8988T (cell line): ENCODE data around the gene PRKG1.
"Not testable (repeated sequence)": the region's sequence is repeated elsewhere in the genome, so short reads cannot be mapped to it uniquely, and the experiment has no call there.

Experiments
- DNase-seq: peaks from one replicate; pipeline ENCODE4 v3.0.0; 2011

Gene PRKG1

GRCh38 chr10:52039002-52039793, 964.9 kb downstream of the PRKG1 start:
- not testable (repeated sequence) for DNase-seq

DNA sequence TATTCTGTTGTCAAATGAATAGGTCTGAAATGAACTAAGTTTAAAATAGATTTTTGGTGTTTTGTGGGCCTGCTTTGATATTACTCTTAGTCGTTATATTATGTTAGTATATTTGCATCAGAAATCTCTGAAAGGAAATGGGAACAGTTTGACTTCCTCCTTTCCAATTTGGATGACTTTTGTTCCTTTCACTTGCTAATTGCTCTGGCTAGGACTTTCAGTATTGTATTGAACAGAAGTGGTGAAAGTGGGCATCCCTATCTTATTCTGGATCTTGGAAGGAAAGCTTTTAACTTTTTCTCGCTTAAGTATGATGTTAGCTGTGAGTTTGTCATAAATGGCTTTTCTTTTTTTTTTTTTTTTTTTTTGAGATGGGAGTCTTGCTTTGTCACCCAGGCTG, 966.2 kb downstream of the PRKG1 start:
- no peak for DNase-seq

DNA sequence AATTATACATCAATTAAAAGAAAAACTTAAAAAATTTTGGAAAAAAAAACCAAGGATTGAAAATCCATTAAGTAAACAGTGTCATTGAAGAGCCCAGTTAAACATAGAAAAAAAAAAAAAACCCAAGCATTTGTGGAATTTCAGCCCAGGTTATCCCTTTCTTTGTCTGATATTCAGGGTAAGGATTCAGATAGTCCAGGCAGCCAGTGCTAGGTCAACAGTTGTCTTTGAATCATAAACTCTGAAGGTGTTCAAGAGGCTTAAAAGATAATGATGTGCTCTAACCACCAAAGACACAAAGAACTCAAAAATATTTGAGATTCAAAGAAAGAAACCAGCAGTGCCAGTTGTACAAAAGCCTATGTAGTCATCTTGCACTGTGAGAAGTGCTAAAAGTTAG, 969.5 kb downstream of the PRKG1 start:
- DNase-seq = no peak

DNA sequence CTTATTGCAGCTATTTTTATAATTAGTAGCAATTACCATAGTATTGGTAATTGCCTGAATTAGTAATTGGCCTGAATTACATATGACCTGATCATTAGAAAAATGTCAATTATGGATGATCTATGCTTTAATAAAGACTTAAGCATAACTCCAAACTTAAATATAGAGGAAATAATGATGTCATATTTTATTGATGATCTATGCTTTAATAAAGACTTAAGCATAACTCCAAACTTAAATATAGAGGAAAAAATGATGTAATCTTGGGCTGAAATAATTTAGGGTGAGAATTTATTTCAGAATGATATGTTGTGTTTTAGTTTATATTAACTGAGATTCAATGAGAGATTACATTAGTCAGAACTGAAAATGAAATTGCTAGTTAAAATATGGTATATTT, 973.8 kb downstream of the PRKG1 start:
- DNase-seq = no peak

DNA sequence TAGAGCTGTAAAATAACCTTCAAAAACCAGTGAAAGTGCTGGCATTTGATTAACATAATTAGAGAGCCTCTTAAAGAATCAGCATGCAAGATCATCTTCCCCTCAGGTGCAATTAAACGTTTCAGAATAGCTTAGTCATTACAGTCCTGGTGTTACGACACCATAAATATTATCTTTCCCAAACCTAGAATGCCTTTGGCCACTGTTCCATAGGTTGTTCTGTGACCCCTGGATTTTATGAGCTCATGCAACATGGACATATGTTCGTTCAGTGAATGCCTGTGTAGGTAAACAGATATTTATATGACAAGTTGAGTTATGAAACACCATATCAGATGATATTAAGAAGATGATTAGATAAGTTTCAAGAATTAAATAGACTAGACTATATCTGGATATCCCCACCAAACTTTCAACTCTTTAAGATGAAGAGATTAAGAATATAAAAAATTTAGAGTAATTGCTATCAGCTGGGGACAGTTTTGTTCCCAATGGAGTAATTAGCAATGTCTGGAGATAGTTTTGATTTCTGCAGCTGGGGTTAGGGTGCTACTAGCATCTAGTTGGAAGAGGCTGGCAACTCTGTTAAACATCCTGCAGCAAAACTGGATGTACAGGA, 976.3 kb downstream of the PRKG1 start:
- DNase-seq = no peak

DNA sequence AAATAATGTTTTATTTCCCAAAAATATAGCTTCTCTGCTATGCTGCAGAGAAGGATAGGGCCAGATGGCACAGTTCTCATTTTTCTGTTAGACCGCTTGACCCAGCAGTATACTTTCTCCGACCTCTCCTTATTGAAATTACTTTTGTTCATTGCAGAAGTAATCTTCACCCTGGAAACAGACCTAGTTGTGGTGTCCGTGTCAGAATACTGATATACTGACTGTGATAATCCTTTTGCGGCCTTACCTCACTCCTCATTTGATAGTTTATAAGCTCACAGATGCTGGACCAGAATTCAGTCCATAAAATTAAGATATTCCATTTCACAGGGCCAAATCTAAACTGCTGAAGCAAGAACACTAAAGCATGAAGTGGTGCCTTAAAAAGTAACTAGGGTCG, 979.2 kb downstream of the PRKG1 start:
- no peak for DNase-seq

DNA sequence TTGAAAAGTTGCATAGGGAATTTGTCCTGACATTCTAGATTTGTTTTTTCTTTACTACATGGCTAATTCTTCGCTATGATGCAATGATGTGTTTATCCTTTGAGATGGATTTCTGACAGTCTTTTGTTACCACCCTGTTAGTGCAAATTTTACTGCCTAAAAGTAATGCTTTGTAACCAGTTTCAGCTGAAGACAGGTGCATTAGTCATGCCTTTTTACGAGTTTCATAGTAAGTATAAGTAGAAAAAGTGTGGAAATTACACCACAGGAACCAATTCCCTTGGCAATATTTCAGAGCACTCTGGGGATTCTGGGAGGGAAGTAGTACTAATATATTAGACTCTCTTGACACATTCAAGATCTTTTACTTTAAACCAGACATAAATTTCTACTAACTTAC, 982.0 kb downstream of the PRKG1 start:
- DNase-seq = no peak

DNA sequence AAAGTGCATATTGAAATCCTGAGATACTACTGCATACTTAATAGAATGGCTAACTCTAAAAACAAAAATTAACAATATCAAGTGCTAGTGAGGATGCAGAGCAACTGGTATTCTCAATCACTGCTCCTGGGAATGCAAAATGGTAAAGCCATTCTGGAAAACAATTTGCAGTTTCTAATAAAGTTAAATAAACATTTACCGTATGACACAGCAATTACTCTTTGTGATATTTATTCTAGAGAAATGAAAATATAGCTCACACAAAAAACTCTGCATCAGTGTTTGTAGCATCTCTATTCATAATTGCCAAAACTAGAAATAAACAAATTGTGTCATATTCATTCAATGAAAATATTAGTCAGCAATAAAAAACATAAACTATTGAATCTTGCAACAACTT, 984.8 kb downstream of the PRKG1 start:
- DNase-seq = no peak

- DNase-seq = no peak
These were observed 988.9 kb downstream of the PRKG1 start for GRCh38 chr10:52063159-52063558.

DNA sequence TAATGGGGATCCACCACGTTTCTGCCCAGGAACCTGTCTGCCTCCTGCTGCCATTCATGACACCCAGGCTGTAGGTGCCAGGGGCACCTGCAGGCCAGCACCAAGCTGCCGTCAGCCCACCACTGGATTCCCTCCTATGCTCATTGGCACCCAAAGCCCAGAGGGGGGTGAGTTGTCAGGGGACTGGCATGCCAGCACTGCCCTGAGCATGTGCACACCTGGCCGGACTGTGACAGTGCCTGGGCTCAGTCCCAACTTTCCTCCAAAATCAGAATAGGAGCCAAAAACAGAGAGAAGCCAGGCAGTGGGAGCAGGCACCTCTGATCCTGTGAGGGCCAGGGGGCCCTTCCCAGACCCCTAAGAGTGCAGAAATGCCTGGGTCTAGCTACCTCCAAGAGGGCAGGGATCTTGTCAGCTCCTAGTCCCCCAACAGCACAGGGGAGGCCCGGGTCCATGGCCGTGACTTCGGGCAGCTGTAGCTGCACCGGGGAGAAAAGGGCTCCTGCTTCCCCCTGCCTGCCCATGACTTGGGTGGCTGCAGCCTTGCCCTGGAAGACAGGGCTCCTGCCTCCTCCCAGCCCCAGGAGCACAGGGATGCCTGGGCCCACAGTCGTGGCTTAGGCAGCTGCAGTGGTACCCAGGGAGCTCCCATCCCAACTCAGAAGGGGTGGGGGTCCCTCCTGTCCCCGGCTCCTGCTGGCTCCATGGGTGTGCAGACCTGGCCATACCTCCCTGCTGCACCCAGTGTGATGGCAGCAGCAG, 990.0 kb downstream of the PRKG1 start:
- DNase-seq = no peak

DNA sequence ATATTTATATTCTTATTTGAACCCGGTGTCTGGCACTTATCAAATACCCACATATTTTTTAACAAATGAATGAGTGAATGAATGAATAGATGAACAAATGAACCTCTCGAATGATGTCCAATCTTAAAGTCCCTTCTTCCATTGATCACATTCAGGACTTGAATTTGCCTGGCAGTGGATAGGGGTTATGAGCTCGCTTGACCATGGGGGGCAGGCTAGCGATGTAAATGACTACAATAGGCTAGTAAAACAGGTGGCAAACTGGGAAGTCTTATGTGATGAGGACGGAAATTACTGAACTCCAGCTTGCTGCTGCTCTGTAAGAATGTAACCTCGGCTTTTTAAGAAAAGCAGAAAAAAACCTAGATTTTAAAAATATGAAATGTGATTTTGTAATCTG, 992.1 kb downstream of the PRKG1 start:
- peak; percentile 15 for DNase-seq

DNA sequence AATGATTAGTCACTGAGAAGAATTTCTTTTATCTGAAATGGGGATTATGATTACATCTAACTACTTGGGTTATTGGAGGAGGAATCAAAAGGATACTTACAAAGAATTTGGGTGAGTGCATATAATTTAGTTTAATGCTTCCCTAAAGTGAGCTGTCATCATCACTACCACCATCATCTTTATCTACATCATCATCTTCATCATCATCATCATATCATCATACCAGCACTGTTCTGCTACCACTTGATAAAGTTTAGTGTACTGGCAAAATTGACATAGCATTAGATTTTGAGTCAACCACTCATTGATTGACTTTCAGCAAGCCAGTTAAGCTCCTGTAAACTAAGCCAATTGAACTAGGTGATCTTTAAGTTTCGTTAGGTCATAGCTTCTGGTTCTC, 994.2 kb downstream of the PRKG1 start:
- DNase-seq = no peak

DNA sequence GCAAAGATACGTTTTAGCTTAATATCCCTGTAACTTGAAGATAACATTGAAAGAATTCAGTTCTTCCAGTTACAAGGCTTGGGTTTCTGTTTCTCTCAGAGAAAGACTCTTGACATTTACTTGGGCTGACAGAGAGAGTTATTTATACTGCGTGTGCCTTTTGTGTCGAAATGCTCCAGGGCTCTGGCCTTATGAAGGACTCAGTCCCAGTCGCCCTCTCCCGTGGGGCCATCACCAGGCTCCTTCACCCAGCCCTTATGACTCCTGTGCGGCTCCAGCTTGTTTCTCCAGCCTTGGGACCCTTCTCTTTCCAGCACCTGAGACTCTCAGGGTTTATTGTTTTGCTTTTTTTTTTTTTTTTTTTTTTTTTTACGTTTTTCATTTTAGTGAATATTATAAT, 997.5 kb downstream of the PRKG1 start:
- DNase-seq = no peak

DNA sequence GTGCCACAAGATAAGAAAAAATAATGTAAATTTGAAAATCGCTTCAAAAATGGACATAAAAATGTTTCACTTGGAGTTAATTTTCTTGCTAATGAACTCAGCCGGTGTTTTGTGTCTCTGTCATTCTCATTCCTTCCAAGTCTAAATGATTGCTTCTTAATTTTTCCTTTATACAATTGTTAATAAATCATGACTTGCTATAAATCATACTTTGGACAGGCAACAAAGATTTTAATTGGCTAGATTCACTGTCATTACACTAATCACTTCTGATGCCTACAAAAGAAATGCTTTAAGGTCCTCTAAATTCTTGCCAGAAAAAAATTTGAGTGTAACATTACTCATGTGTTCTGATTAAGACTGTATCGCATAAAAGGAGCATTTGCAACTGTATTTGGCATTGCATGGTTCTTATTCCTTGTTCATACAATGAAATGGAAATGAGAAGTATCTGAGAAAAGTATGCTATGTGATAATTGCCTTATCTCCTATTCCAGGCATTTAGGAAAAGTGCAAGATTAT, 1000.3 kb downstream of the PRKG1 start:
- DNase-seq = no peak

- no peak for DNase-seq
These were observed 1003.5 kb downstream of the PRKG1 start for GRCh38 chr10:52077814-52078213.

- no peak for DNase-seq
These were observed 1004.2 kb downstream of the PRKG1 start for GRCh38 chr10:52078397-52078937.

GRCh38 chr10:52082307-52082706, 1008.0 kb downstream of the PRKG1 start:
- DNase-seq = no peak

DNA sequence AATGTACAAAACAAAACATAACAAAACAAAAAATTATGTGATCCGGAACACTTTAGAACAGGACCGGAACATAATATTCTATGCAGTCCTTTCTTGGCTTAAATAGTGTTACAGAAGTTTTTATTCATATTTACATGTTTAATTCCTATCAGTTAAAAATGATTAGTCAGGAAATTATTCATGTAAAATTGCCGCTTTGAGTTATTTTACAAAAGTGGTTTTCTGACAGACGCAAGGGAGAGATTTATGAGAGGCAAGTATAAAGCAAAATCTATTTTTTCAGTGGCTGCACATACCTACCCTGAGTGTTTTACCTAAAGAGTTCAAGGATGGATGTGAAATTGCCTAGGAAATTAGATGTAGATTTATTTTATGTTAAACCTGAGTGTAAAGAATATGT, 1009.1 kb downstream of the PRKG1 start:
- DNase-seq = no peak

- DNase-seq = no peak
These were observed 1018.1 kb downstream of the PRKG1 start for GRCh38 chr10:52092390-52092789.

- DNase-seq = no peak
These were observed 1023.8 kb downstream of the PRKG1 start for GRCh38 chr10:52098130-52098529.

DNA sequence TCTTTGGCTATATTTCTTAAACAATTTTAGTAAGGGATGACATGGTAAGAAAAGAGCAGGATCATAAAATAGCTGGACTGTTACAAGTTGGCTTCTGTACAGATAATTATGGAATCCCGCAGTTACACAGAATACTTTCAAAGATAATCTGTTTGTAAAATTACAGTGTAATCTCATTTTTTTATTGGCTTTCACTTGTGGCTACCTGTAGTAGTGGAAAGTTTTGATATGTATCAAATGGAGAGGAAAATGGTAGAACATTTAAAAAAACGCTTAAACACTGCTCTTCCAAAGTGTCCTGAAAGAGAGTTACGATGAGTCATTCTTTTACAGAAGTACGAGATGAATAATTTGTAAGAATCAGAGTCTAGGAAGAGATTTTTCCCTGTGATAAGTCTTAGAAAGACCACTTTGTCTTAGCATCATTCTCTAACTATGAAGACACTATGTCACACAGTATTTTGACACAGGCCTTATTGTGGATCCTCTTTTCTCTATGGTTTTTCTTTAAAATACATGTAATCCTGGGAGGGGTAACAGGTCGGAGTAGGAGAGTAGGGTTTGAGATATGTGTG, 1024.8 kb downstream of the PRKG1 start:
- no peak for DNase-seq

DNA sequence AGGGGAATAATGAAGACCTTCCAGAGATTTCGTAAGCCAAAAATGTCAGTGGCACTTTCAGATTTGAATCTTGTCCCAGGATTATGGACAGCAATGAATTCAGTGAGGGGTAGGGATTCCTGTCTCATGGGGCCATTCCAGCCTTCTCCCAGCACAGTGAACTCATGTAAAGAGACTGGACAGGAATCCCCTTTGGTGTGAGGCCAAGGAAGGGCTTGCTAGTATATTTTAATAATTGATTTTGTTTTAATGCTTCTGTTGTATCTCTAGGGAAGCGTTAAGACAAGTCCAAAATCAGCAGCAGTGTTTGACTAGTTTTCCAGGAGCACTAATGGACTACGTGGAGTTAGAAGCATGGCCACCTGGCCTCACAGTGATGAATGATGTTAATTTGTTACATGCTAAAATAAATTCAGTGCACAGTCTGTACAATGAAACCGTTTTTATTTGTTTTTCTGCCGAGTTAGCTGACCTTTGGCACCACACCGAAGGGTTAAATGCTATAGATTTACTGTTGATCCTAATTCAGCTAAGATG, 1025.8 kb downstream of the PRKG1 start:
- no peak for DNase-seq

- no peak for DNase-seq
These were observed 1031.0 kb downstream of the PRKG1 start for GRCh38 chr10:52105301-52105700.
